ENCODE measurements around the gene HDAC7. TPM values are rescaled to one million over a fixed set of nuclear protein-coding genes. Genes with fewer than 3 reads are reported as not detected.

HDAC7 gene
- total RNA-seq, 1 donor from 2014 or later = 120 TPM

DNA sequence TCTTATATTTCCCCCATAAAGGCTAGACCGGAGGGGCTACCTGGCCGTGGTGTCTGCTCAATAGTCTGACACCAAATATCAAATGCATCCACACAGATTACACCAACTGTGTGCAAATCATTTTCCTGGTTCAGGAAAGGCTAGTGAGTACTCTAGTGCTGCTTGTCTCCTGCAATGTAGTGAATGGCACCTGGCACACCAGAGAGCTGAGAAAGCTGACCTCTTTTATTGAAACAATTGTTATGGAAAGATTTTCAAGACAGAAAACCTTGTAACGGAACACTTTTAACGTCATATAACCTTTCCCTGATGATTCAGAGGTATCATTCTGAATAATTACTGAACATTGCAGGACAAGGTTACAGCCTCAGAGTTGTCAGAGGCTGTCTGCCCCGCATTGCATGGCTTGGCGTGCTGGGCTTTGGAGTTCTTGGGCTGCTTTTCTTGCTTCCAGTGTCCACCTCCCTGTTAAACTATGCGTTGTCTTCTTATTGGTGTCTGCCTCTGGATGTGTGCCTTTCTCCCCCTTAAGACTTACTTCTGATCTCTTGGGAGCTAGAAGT, 40.7 kb upstream of the HDAC7 start:
- H3K27me3 Mint-ChIP-seq (ENCODE audit: unreplicated experiment) = no peaks in the 10 kb centered on the region
- H3K4me1 Mint-ChIP-seq (ENCODE audit: unreplicated experiment) = no peaks in the 10 kb centered on the region
- H3K36me3 Mint-ChIP-seq (ENCODE audit: unreplicated experiment) = no peaks in the 10 kb centered on the region
- TF ChIP-seq, protein P1, sequence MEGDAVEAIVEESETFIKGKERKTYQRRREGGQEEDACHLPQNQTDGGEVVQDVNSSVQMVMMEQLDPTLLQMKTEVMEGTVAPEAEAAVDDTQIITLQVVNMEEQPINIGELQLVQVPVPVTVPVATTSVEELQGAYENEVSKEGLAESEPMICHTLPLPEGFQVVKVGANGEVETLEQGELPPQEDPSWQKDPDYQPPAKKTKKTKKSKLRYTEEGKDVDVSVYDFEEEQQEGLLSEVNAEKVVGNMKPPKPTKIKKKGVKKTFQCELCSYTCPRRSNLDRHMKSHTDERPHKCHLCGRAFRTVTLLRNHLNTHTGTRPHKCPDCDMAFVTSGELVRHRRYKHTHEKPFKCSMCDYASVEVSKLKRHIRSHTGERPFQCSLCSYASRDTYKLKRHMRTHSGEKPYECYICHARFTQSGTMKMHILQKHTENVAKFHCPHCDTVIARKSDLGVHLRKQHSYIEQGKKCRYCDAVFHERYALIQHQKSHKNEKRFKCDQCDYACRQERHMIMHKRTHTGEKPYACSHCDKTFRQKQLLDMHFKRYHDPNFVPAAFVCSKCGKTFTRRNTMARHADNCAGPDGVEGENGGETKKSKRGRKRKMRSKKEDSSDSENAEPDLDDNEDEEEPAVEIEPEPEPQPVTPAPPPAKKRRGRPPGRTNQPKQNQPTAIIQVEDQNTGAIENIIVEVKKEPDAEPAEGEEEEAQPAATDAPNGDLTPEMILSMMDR (IDR thresholded peaks at IDR 0.05) = no peak
- H3K4me3 Mint-ChIP-seq (ENCODE audit: unreplicated experiment) = no peak overlapping the region
- DNase-seq (ENCODE audit: extremely low spot score, unreplicated experiment) = no peak
- no peak overlapping the region for H3K27ac Mint-ChIP-seq (ENCODE audit: unreplicated experiment)
- no peaks in the 10 kb centered on the region for H3K9me3 Mint-ChIP-seq (ENCODE audit: unreplicated experiment)

DNA sequence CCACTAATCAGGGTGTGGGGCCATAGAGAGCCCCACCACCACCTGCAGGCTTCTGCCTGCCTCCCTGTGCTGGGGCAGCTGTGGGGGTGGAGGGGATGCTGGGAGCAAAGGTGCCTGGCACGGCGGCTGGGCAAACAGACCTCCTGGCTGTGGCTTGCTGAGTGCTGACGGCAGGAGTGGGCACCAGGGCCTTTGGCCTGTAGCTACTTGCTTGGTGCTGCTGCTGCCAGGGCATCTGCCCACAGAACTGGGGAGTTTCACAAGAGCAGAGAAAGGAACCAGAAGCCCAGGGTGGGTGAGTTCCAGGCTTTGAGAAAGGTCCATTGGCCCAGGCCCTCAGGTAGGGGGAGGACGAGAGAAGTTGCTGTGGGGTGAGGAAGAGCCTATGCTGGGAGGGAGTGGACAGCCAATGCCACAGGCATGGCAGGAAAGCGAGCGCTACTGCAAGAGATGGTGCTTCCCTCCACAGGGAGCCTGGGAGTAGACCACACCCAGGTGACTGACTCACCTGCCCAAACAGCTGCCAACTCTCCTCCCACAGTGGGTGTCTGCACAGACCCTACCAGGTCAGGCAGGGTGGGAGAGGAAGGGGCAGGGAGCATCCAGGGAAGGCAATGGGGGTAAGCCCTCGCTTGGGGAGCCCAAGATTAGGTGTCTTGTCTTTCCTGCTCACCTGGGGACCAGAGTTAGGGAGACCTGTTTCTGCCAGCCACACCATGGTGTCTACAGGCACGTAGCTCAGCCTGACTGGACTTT, 39.0 kb upstream of the HDAC7 start:
- Mint-ChIP-seq H3K9me3 (ENCODE audit: unreplicated experiment) (no peaks in the 10 kb centered on the region), H3K4me1 (ENCODE audit: unreplicated experiment) (no peaks in the 10 kb centered on the region), H3K36me3 (ENCODE audit: unreplicated experiment) (no peaks in the 10 kb centered on the region), H3K27me3 (ENCODE audit: unreplicated experiment) (no peaks in the 10 kb centered on the region), H3K27ac (ENCODE audit: unreplicated experiment) (no peak overlapping the region), H3K4me3 (ENCODE audit: unreplicated experiment) (no peak overlapping the region)
- no peak for DNase-seq (ENCODE audit: extremely low spot score, unreplicated experiment)
- TF ChIP-seq, protein P1 (IDR thresholded peaks at IDR 0.05) = no peak

DNA sequence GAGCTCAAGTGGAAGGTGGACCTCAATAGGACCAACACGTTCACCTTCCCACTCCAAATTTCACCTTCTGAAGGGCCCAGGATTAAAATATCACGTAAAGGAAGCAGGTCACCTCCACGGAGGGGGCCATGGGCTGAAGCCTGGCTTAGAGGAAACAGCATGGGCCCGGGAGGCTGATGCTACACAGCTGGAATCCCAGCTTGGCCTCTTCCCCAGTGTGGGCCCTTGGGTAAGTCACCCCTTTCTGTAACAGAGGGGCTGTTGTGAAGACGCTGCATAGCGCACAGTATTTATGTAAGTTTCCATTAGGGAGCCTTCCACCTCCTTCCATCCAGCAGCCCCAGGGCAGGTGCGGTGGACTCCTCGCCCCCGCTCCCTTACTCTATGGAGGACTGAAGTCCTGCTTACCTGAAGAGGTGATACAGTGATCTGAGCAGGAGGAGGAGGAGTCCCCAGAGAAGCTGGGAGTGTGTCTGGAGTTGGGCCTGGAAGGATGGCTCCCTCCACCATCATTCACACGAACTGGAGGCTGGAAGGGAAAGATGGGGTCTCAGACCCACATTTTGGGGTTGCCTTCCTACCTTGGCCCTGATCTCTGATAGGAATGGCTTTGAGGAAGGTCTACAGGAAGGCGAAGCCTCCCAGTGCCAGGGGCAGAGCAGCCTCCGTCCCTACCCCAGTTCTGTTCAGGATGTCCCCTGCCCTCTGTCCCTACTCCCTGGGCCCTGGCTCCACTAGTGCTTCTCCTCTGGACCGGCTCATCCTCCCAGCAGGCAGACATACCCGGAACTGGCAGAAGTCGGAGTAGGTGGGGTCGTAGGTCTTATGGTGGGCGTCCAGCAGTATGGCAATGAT, 37.2 kb upstream of the HDAC7 start:
- H3K9me3 Mint-ChIP-seq (ENCODE audit: unreplicated experiment) = no peaks in the 10 kb centered on the region
- TF ChIP-seq, protein P1 (IDR thresholded peaks at IDR 0.05) = no peak
- H3K27ac Mint-ChIP-seq (ENCODE audit: unreplicated experiment) = no peak overlapping the region
- H3K4me3 Mint-ChIP-seq (ENCODE audit: unreplicated experiment) = no peak overlapping the region
- DNase-seq (ENCODE audit: extremely low spot score, unreplicated experiment) = no peak
- no peaks in the 10 kb centered on the region for H3K36me3 Mint-ChIP-seq (ENCODE audit: unreplicated experiment)
- no peaks in the 10 kb centered on the region for H3K27me3 Mint-ChIP-seq (ENCODE audit: unreplicated experiment)
- H3K4me1 Mint-ChIP-seq (ENCODE audit: unreplicated experiment) = no peaks in the 10 kb centered on the region

DNA sequence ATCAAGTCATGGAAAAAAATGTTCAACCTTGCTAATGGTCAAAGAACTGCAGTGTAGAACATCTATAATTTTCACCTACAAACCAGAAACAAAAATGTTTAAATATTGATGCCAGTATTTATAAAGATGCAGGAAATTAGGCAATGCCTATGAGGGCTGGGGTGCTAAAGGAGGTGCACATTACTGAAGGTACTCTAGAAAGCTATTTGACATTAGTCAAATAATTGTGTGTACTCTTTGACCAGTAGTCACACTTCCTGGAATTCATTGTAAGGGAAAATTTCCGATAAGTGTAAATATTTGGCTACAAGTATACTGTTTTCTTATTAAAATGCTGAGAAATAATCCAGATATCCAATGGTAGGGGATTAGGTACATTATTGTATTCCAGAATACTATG, 36.4 kb upstream of the HDAC7 start:
- no peak overlapping the region for H3K27ac Mint-ChIP-seq (ENCODE audit: unreplicated experiment)
- DNase-seq (ENCODE audit: extremely low spot score, unreplicated experiment) = no peak

More for the DNA sequence above, 36.4 kb upstream of the HDAC7 start:
- Mint-ChIP-seq H3K9me3 (ENCODE audit: unreplicated experiment) (no peaks in the 10 kb centered on the region), H3K4me3 (ENCODE audit: unreplicated experiment) (no peak overlapping the region), H3K27me3 (ENCODE audit: unreplicated experiment) (no peaks in the 10 kb centered on the region), H3K4me1 (ENCODE audit: unreplicated experiment) (no peaks in the 10 kb centered on the region), H3K36me3 (ENCODE audit: unreplicated experiment) (no peaks in the 10 kb centered on the region)
- TF ChIP-seq, protein P1 (IDR thresholded peaks at IDR 0.05) = no peak
